SK-N-SH (cell line): ENCODE measurements around the gene GRIN1. TPM values are rescaled to one million over a fixed set of nuclear protein-coding genes. Genes with fewer than 3 reads are reported as not detected.

Experiments
- CTCF ChIA-PET: fragments of 300-600, 350-600 bp; formaldehyde crosslinking; extraction: SDS; loops from one replicate; lab custom pipeline; 2021; lab: Yijun Ruan, JAX
- POLR2A ChIA-PET: fragments of 350-600 bp; sonication (Branson Sonifier 250); formaldehyde crosslinking; extraction: SDS; loops from one replicate; lab custom pipeline; 2020; ENCODE audit warnings: antibody characterized with exemption, inconsistent platforms; lab: Yijun Ruan, JAX
- DNase-seq: peaks from one replicate; pipeline ENCODE4 v3.0.0; 2012
- H2AFZ ChIP-seq: fragments of 200-600 bp; sonication (generic); 2 replicates; pipeline ENCODE4 v1.8.1; 2016; ENCODE audit warnings: antibody characterized with exemption, mild to moderate bottlenecking, low read depth
- H3F3A ChIP-seq: fragments of 200-600 bp; sonication (generic); replicated peaks from 2 replicates; pipeline ENCODE3; 2016; ENCODE audit warnings: antibody characterized with exemption, mild to moderate bottlenecking; ENCODE audit not compliant: insufficient read depth
- H3K27ac ChIP-seq, 2 experiments: fragments of 200-500 bp in 1 of 2; fragments of 200-600 bp in 1 of 2; sonication (Bioruptor generic) in 1 of 2; sonication (generic), shearing (Covaris generic) in 1 of 2; 2 replicates each; pipeline versions ENCODE4 v1.5.1 to v1.6.1; 2014 to 2016; ENCODE audit warnings: low read depth in 2 of 2, inconsistent platforms in 1 of 2, low read length in 1 of 2, mild to moderate bottlenecking in 1 of 2, mixed read lengths in 1 of 2
- H3K27me3 ChIP-seq: fragments of 200-600 bp; sonication (generic), shearing (Covaris generic); 2 replicates; pipeline ENCODE4 v1.6.1; 2016; ENCODE audit warnings: mixed run types; ENCODE audit not compliant: insufficient read depth
- H3K36me3 ChIP-seq, 2 experiments: fragments of 200-500 bp in 1 of 2; fragments of 200-600 bp in 1 of 2; sonication (Bioruptor generic) in 1 of 2; sonication (generic) in 1 of 2; replicated peaks in 1 of 2; 2 replicates each; pipeline versions ENCODE3 to v1.5.1; 2014 to 2016; ENCODE audit warnings: low read length in 1 of 2, mild to moderate bottlenecking in 1 of 2; ENCODE audit not compliant: insufficient read depth in 2 of 2, control insufficient read depth in 1 of 2
- H3K4me1 ChIP-seq, 2 experiments: fragments of 200-500 bp in 1 of 2; fragments of 200-600 bp in 1 of 2; sonication (Bioruptor generic) in 1 of 2; sonication (generic), shearing (Covaris generic) in 1 of 2; 2 replicates each; pipeline versions ENCODE4 v1.5.1 to v1.6.1; 2014 to 2016; ENCODE audit warnings: low read depth in 1 of 2, low read length in 1 of 2, mixed run types in 1 of 2; ENCODE audit not compliant: insufficient read depth in 2 of 2, control insufficient read depth in 1 of 2
- H3K4me2 ChIP-seq: fragments of 200-600 bp; sonication (generic), shearing (Covaris generic); 2 replicates; pipeline ENCODE4 v1.6.1; 2017; ENCODE audit warnings: mixed run types
- H3K4me3 ChIP-seq, 2 experiments: fragments of 200-500 bp in 1 of 2; fragments of 200-600 bp in 1 of 2; sonication (Bioruptor generic) in 1 of 2; sonication (generic), shearing (Covaris generic) in 1 of 2; 2 replicates each; pipeline versions ENCODE4 v1.5.1 to v1.8.1; 2014 to 2016; ENCODE audit warnings: low read depth in 2 of 2, inconsistent platforms in 1 of 2, low read length in 1 of 2, mild to moderate bottlenecking in 1 of 2, mixed read lengths in 1 of 2, moderate library complexity in 1 of 2
- H3K79me2 ChIP-seq: fragments of 200-600 bp; sonication (generic); 2 replicates; pipeline ENCODE4 v1.8.1; 2017; ENCODE audit warnings: mild to moderate bottlenecking; ENCODE audit not compliant: insufficient read depth
- H3K9ac ChIP-seq: fragments of 200-600 bp; sonication (generic); 2 replicates; pipeline ENCODE4 v1.6.1; 2017; ENCODE audit warnings: mixed run types
- H3K9me2 ChIP-seq: fragments of 200-600 bp; sonication (generic); 2 replicates; pipeline ENCODE4 v1.6.1; 2017; ENCODE audit warnings: mixed run types
- H3K9me3 ChIP-seq: fragments of 200-600 bp; sonication (generic); 2 replicates; pipeline ENCODE4 v1.6.1; 2017; ENCODE audit warnings: mixed run types, mild to moderate bottlenecking, moderate library complexity
- H4K20me1 ChIP-seq: fragments of 200-600 bp; sonication (generic); 2 replicates; pipeline ENCODE4 v1.6.1; 2017; ENCODE audit warnings: mild to moderate bottlenecking, mixed run types; ENCODE audit not compliant: insufficient read depth
- CHD2 ChIP-seq: fragments of 150-350 bp; IDR thresholded peaks from 2 replicates; pipeline ENCODE4 v1.6.1; 2018; ENCODE audit warnings: low read length; ENCODE audit not compliant: partially characterized antibody
- ELF1 ChIP-seq: IDR thresholded peaks from 2 replicates; pipeline ENCODE4 v1.4.0; 2012
- EZH2phosphoT487 ChIP-seq: fragments of 200-600 bp; sonication (generic); IDR thresholded peaks from 2 replicates; pipeline ENCODE4 v1.6.1; 2017; ENCODE audit warnings: low read depth, mixed run types, mild to moderate bottlenecking, antibody characterized with exemption, moderate library complexity, borderline replicate concordance
- FOXJ3 ChIP-seq: sonication (generic); formaldehyde crosslinking; IDR thresholded peaks from 2 replicates; pipeline ENCODE4 v1.5.1; 2020; ENCODE audit warnings: mild to moderate bottlenecking, missing genetic modification reagents
- GABPA ChIP-seq: IDR thresholded peaks from 2 replicates; pipeline ENCODE4 v1.4.0; 2012; ENCODE audit warnings: low read depth, mild to moderate bottlenecking
- GATA2 ChIP-seq: sonication (generic); formaldehyde crosslinking; IDR thresholded peaks from 2 replicates; pipeline ENCODE4 v1.5.0; 2020; ENCODE audit warnings: mild to moderate bottlenecking, missing genetic modification reagents
- JUND ChIP-seq: IDR thresholded peaks from 2 replicates; pipeline ENCODE4 v1.4.0; 2012
- MEF2A ChIP-seq: IDR thresholded peaks from 2 replicates; pipeline ENCODE4 v1.4.0; 2012; ENCODE audit warnings: low read depth, borderline replicate concordance
- NRF1 ChIP-seq: IDR thresholded peaks from 2 replicates; pipeline ENCODE4 v1.6.1; 2012; ENCODE audit warnings: low read depth, mild to moderate bottlenecking, low read length
- RAD21 ChIP-seq: IDR thresholded peaks from 2 replicates; pipeline ENCODE4 v1.6.1; 2012; ENCODE audit warnings: mild to moderate bottlenecking, low read length
- RCOR1 ChIP-seq: fragments of 150-350 bp; IDR thresholded peaks from 2 replicates; pipeline ENCODE4 v1.6.1; 2017; ENCODE audit warnings: antibody characterized with exemption, low read length
- RFX5 ChIP-seq: IDR thresholded peaks from 2 replicates; pipeline ENCODE4 v1.6.1; 2012; ENCODE audit warnings: mild to moderate bottlenecking, improper control_type of control experiment, low read length
- RXRA ChIP-seq: IDR thresholded peaks from 2 replicates; pipeline ENCODE4 v1.4.0; 2012; ENCODE audit warnings: low read depth, mild to moderate bottlenecking, borderline replicate concordance
- SIN3A ChIP-seq: IDR thresholded peaks from 2 replicates; pipeline ENCODE4 v1.6.1; 2012; ENCODE audit warnings: low read depth, mild to moderate bottlenecking, low read length, moderate library complexity, borderline replicate concordance
- SMC3 ChIP-seq: IDR thresholded peaks from 2 replicates; pipeline ENCODE4 v1.6.1; 2012; ENCODE audit warnings: low read depth, low read length, improper control_type of control experiment
- TAF1 ChIP-seq: IDR thresholded peaks from 2 replicates; pipeline ENCODE4 v1.6.1; 2012; ENCODE audit warnings: low read depth, mild to moderate bottlenecking, low read length, moderate library complexity, borderline replicate concordance
- TCF12 ChIP-seq: IDR thresholded peaks from 2 replicates; pipeline ENCODE4 v1.4.0; 2012
- TEAD4 ChIP-seq: IDR thresholded peaks from 2 replicates; pipeline ENCODE4 v1.4.0; 2012; ENCODE audit warnings: mild to moderate bottlenecking, borderline replicate concordance; ENCODE audit not compliant: insufficient read depth
- YY1 ChIP-seq: IDR thresholded peaks from 2 replicates; pipeline ENCODE4 v1.4.0; 2012; ENCODE audit warnings: low read depth, mild to moderate bottlenecking
- WGBS: methylation state at CpG from one replicate; pipeline ENCODE4 v1.1.6; 2017; ENCODE audit warnings: low lambda C conversion rate; 5-methylcytosine and 5-hydroxymethylcytosine counted together
- polyA plus RNA-seq, 3 experiments: library from polyadenylated mRNA; depleted of rRNA; stranded (reverse); fragments of >200 nt; gene quantifications; 2 replicates each; pipeline ENCODE4 v1.2.3, GENCODE V29; 2012
- TF ChIP-seq, protein P1 (sequence below): fragments of 150-350 bp; IDR thresholded peaks from 2 replicates; pipeline ENCODE4 v1.6.1; 2017; ENCODE audit warnings: antibody characterized with exemption, low read length, low read depth, borderline replicate concordance
- TF ChIP-seq, protein P2 (sequence below): fragments of 200-600 bp; sonication (generic); IDR thresholded peaks from 2 replicates; pipeline ENCODE4 v1.6.1; 2017; ENCODE audit warnings: antibody characterized with exemption, mild to moderate bottlenecking, moderate library complexity
- TF ChIP-seq, protein P3 (sequence below): IDR thresholded peaks from 2 replicates; pipeline ENCODE4 v1.4.0; 2012; ENCODE audit warnings: low read depth, borderline replicate concordance
- TF ChIP-seq, protein P4 (sequence below): IDR thresholded peaks from 2 replicates; pipeline ENCODE4 v1.4.0; 2012; ENCODE audit warnings: low read depth
- TF ChIP-seq, protein P5 (sequence below): IDR thresholded peaks from 2 replicates; pipeline ENCODE4 v1.4.0; 2012; ENCODE audit warnings: low read depth, borderline replicate concordance

The GRIN1 gene
- polyA plus RNA-seq, 1 of the 3 experiments (the other 2 are of a cell fraction) = not detected

DNA sequence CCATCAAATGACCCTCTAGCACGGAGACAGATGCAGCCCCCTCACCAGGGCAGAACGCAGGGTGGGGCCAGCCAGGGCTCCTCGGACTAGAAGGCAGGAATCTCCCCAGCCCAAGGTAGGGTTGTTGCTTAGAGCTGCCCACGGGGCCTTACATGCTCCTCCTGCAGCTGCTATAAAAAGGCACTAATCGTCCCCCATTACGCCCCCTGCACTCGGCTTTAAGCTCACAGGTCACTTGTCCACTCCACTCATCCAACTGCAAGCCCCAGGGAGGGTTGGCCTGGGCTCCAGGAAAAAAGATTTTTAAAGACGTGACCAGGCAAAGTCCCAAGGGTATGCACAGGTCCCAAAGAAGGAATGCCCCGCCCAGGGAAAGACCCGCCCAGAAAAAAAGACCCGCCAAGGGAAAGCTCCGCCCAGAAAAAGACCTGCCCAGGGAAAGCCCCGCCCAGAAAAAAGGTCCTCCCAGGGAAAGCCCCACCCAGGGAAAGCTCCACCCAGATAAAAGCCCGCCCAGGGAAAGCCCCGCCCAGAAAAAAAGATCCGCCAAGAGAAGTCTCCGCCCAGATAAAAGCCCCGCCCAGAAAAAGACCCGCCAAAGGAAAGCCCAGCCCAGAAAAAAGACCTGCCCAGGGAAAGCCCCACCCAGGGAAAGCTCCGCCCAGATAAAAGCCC lies 11.1 kb downstream of the GRIN1 start (continued):
- TF ChIP-seq YY1 (no peak), MEF2A (no peak), FOXJ3 (CRISPR knock-in tag) (no peak), TEAD4 (no peak), SMC3 (no peak), JUND (no peak), TCF12 (no peak), RXRA (no peak), RFX5 (no peak), NRF1 (no peak), GABPA (no peak)
- TF ChIP-seq, protein P1, sequence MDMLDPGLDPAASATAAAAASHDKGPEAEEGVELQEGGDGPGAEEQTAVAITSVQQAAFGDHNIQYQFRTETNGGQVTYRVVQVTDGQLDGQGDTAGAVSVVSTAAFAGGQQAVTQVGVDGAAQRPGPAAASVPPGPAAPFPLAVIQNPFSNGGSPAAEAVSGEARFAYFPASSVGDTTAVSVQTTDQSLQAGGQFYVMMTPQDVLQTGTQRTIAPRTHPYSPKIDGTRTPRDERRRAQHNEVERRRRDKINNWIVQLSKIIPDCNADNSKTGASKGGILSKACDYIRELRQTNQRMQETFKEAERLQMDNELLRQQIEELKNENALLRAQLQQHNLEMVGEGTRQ = no peak
- TF ChIP-seq, protein P2, sequence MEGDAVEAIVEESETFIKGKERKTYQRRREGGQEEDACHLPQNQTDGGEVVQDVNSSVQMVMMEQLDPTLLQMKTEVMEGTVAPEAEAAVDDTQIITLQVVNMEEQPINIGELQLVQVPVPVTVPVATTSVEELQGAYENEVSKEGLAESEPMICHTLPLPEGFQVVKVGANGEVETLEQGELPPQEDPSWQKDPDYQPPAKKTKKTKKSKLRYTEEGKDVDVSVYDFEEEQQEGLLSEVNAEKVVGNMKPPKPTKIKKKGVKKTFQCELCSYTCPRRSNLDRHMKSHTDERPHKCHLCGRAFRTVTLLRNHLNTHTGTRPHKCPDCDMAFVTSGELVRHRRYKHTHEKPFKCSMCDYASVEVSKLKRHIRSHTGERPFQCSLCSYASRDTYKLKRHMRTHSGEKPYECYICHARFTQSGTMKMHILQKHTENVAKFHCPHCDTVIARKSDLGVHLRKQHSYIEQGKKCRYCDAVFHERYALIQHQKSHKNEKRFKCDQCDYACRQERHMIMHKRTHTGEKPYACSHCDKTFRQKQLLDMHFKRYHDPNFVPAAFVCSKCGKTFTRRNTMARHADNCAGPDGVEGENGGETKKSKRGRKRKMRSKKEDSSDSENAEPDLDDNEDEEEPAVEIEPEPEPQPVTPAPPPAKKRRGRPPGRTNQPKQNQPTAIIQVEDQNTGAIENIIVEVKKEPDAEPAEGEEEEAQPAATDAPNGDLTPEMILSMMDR = no peak

DNA sequence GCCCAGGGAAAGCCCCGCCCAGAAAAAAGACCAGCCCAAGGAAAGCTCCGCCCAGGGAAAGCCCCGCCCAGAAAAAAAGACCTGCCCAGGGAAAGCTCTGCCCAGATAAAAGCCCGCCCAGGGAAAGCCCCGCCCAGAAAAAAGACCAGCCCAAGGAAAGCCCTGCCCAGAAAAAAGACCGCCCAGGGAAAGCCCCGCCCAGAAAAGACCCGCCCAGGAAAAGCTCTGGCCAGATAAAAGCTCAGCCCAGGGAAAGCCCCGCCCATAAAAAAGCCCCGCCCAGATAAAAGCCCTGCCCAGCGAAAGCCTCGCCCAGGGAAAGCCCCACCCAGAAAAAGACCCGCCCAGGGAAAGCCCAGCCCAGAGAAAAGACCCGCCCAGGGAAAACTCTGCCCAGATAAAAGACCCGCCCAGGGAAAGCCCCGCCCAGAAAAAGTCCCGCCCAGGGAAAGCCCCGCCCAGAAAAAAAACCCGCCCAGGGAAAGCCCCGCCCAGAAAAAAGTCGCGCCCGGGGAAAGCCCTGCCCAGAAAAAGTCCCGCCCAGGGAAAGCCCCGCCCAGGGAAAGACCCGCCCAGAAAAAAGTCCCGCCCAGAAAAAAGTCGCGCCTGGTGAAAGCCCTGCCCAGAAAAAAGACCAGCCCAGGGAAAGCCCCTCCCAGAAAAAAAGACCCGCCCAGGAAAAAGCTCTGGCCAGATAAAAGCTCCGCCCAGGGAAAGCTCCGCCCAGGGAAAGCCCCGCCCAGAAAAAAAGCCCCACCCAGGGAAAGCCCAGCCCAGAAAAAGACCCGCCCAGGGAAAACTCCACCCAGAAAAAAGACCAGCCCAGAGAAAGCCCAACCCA lies 11.9 kb downstream of the GRIN1 start:
- Histone ChIP-seq H3F3A (no peaks in the 10 kb centered on the region), H3K9ac (no peak overlapping the region), H3K36me3 (no peaks in the 10 kb centered on the region), H3K27me3 (no peaks in the 10 kb centered on the region), H3K9me2 (no peaks in the 10 kb centered on the region), H3K4me1 (no peaks in the 10 kb centered on the region), H4K20me1 (no peaks in the 10 kb centered on the region), H2AFZ (no peak overlapping the region), H3K79me2 (no peaks in the 10 kb centered on the region), H3K27ac (no peak overlapping the region), H3K4me3 (no peak overlapping the region), H3K9me3 (no peaks in the 10 kb centered on the region), H3K4me2 (no peak overlapping the region)
- 58% methylated on average over 34 of the region's 34 CpGs for WGBS
- ChIA-PET CTCF (interaction anchor here (1.6 to 2.0 kb wide), 2 partner anchors 25 to 86 kb away, joined by 4 to 7 read pairs; no protein-coding TSS in a partner anchor), POLR2A (interaction anchor here (1.7 kb wide), 1 partner anchor 12 kb away, joined by 6 read pairs; the partner anchor contains the start of gene GRIN1)
- DNase-seq = peak; percentile 83
- no peak for TF ChIP-seq RAD21
- no peak for TF ChIP-seq SIN3A
- TF ChIP-seq CHD2 = no peak
- TF ChIP-seq RCOR1 = no peak
- no peak for TF ChIP-seq ELF1
- no peak for TF ChIP-seq GABPA
- TF ChIP-seq, protein P3, sequence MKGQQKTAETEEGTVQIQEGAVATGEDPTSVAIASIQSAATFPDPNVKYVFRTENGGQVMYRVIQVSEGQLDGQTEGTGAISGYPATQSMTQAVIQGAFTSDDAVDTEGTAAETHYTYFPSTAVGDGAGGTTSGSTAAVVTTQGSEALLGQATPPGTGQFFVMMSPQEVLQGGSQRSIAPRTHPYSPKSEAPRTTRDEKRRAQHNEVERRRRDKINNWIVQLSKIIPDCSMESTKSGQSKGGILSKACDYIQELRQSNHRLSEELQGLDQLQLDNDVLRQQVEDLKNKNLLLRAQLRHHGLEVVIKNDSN = no peak
- no peak for TF ChIP-seq TEAD4
- no peak for TF ChIP-seq RFX5
- TF ChIP-seq RXRA = no peak
- TF ChIP-seq EZH2phosphoT487 = no peak
- TF ChIP-seq TCF12 = no peak
- TF ChIP-seq MEF2A = no peak
- TF ChIP-seq, protein P4, sequence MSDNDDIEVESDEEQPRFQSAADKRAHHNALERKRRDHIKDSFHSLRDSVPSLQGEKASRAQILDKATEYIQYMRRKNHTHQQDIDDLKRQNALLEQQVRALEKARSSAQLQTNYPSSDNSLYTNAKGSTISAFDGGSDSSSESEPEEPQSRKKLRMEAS = no peak
- TF ChIP-seq, protein P5, sequence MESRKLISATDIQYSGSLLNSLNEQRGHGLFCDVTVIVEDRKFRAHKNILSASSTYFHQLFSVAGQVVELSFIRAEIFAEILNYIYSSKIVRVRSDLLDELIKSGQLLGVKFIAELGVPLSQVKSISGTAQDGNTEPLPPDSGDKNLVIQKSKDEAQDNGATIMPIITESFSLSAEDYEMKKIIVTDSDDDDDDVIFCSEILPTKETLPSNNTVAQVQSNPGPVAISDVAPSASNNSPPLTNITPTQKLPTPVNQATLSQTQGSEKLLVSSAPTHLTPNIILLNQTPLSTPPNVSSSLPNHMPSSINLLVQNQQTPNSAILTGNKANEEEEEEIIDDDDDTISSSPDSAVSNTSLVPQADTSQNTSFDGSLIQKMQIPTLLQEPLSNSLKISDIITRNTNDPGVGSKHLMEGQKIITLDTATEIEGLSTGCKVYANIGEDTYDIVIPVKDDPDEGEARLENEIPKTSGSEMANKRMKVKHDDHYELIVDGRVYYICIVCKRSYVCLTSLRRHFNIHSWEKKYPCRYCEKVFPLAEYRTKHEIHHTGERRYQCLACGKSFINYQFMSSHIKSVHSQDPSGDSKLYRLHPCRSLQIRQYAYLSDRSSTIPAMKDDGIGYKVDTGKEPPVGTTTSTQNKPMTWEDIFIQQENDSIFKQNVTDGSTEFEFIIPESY = no peak
- no peak for TF ChIP-seq GATA2
- TF ChIP-seq NRF1 = no peak
- no peak for TF ChIP-seq TAF1
